Choroid plexus epithelial cell (primary cell): ENCODE measurements around the gene SMG5.

Experiments used
- DNase-seq: peaks from one replicate; pipeline ENCODE4 v3.0.0-alpha.2; 2010; ENCODE audit warnings: low read depth
- H3K4me3 ChIP-seq: 2 replicates; pipeline ENCODE4 v1.5.1; 2011; ENCODE audit warnings: low read depth, mild to moderate bottlenecking, control low read depth, low read length, moderate library complexity
- CTCF ChIP-seq: conservative IDR thresholded peaks from 2 replicates; pipeline ENCODE4 v1.5.1; 2011; ENCODE audit warnings: low read depth, mild to moderate bottlenecking, control low read depth, inconsistent platforms, low read length, moderate library complexity

The SMG5 gene

DNA sequence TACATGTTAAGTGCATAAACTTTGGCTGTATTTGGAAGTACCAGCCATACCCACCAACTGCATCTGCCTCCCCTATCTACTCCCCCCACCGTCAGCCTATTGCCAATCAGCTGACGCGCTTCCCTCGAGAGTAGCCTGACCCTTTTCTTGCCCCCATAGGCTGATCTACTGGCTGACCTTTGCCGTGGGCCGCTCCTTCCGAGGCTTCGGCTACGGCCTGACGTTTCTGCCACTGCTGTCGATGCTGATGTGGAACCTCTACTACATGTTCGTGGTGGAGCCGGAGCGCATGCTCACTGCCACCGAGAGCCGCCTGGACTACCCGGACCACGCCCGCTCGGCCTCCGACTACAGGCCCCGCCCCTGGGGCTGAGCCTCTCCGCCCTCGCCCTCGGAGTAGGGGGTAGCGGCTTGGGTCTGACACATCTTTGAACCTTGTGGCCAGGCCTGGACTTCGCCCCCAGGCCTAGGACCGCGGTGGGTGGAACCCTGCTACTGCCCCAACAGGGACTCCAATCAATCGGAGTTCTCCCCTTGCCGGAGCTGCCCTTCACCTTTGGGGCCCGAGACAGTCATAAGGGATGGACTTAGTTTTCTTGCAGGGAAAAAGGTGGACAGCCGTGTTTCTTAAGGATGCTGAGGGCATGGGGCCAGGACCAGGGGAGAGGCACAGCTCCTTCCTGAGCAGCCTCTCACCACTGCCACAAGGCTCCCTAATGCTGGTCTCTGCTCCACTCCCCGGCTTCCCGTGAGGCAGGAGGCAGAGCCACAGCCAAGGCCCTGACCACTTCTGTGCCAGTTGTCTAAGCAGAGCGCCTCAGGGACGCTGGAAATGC, 8.8 kb upstream of the SMG5 start:
- no peak for TF ChIP-seq CTCF
- peak; percentile 89 for DNase-seq
- H3K4me3 ChIP-seq, result peak overlapping the region; percentile 74

- TF ChIP-seq CTCF, result no peak
- H3K4me3 ChIP-seq, result no peak overlapping the region
- DNase-seq, result no peak
Measured at GRCh38 chr1:156289857-156290256, 7.2 kb upstream of the SMG5 start.

- DNase-seq, result no peak
- TF ChIP-seq CTCF, result no peak
- H3K4me3 ChIP-seq, result no peak overlapping the region
Measured at GRCh38 chr1:156286061-156286460, 3.4 kb upstream of the SMG5 start.

GRCh38 chr1:156285437-156285836, 2.8 kb upstream of the SMG5 start:
- TF ChIP-seq CTCF, result no peak
- H3K4me3 ChIP-seq, result no peak overlapping the region
- DNase-seq, result no peak

DNA sequence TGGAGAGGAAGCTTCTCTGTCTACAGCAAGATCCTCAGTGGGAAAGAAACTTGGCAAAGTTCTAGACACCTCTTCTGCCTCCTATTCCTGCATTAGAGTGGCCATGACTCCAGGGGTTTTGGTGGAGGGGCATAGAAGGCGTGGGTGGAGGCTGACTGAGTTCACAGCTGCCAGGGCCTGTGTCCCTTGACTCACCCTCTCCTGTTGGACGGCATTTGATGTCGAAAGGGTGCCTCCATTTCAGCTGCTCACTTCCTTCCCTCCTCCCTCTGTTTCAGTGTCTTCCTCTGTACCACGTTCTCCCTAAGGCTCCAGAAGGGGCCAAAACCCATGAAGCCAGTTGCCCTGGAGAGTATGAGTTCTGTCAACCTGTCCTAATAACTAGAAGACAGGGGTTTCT, 2.1 kb upstream of the SMG5 start:
- H3K4me3 ChIP-seq, result no peak overlapping the region
- no peak for TF ChIP-seq CTCF
- DNase-seq, result no peak

- peak within 1 kb of the TSS; percentile 95 for H3K4me3 ChIP-seq
- no peak for TF ChIP-seq CTCF
- DNase-seq, result no peak
Measured at GRCh38 chr1:156284112-156284511, 1.5 kb upstream of the SMG5 start, which contains the start of gene TMEM79. TSS of gene TMEM79 (plus strand) at chr1:156284325. CDS start at chr1:156285227, 902 bp downstream.

DNA sequence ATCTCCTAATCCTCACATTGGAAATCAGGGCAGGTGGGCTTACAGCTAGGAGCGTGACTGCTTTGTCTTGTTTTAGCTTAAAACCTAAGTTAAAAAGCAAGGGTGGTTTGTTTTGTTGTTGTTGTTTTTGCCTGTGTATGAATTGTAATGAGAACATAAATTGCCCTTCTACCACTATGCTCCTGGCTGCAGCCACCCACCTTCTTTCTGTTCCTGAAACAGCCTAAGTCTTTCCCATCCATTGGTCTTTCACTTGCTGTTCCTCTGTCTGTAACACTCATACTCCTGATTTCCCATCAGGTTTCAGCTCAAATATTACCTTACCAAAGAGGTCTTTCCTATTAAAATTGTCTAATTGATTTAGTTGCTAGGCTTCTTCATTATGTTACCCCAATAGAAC, 896 bp upstream of the SMG5 start:
- no peak for DNase-seq
- no peak for TF ChIP-seq CTCF
- H3K4me3 ChIP-seq, result peak overlapping the region; percentile 95
